ENCODE data around the gene DKKL1. TPM values are rescaled to one million over a fixed set of nuclear protein-coding genes. Genes with fewer than 3 reads are reported as not detected.

Gene DKKL1
- total RNA-seq, 4 donors from 2014 or later, result 2.2 TPM; not detected in 3

- no peaks in the 10 kb centered on the region for H3K27me3 ChIP-seq
- peaks cover 0 to 3% (median 0%) of the 10 kb centered on the region in 4 donors for H3K4me1 ChIP-seq
- intact Hi-C loops (cut with DNase I; ENCODE audit: low total_unique reads) (no loop called here), in situ Hi-C loops (cut with MboI; ENCODE audit: low pct_ligation_motif_present in 1 of 4, low pct_unique_long_range_greater_than_20kb in 1 of 4, low sequenced_read_pairs in 3 of 4) (no loop called here)
- no peak for TF ChIP-seq EP300 (IDR thresholded peaks at IDR 0.05; ENCODE audit: low read depth)
- TF ChIP-seq CTCF (IDR thresholded peaks at IDR 0.05), result no peak
- H3K9me3 ChIP-seq, result peaks cover 0 to under 1% of the 10 kb centered on the region in 2 donors
- 73% methylated on average over 40 of the region's 40 CpGs; no CpG with 5 or more reads in 1 of the 2 donors for WGBS, 2 donors (ENCODE audit: low coverage in 1 of 2)
- H3K36me3 ChIP-seq, result no peaks in the 10 kb centered on the region
- no peak within 1 kb of the TSS for H3K27ac ChIP-seq
- peak; percentile 78 for DNase-seq
- H3K4me3 ChIP-seq, result peak within 1 kb of the TSS in 3 of 4 donors; percentile 7 to 22 (median 12)
Measured at GRCh38 chr19:49387936-49388372, 24.3 kb downstream of the DKKL1 start, which contains the start of gene KASH5. TSS of gene KASH5 (plus strand) at chr19:49388249. CDS start at chr19:49390884, 2,635 bp downstream.

DNA sequence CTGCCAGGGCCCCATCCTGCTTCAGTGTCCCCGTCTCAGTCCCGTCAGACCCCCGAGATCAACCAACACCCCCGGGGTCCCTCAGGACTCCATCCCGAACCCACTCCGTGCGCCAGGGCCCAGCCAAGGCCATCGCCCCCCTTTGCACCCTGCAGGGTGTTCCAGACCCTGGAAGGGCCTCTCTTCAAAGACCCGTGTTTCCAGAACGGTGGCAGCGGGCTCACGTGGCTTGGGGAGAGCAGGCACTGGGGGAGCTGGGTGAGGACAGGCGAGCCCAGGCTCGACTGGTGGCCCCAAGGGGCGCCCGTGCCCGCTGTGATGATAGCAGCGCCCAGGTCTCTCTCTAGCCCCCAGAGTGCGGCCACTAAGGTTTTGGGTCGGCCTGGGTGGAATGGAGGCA is 25.7 kb downstream of the DKKL1 start:
- H3K4me3 ChIP-seq, result no peak overlapping the region
- no peak for DNase-seq
- H3K27ac ChIP-seq, result no peak overlapping the region
- no peaks in the 10 kb centered on the region for H3K36me3 ChIP-seq
- no peaks in the 10 kb centered on the region for H3K9me3 ChIP-seq
- peaks cover 7% of the 10 kb centered on the region for H3K27me3 ChIP-seq
- TF ChIP-seq EP300 (IDR thresholded peaks at IDR 0.05; ENCODE audit: low read depth) (no peak), POLR2A (IDR thresholded peaks at IDR 0.05) (no peak), CTCF (IDR thresholded peaks at IDR 0.05) (no peak), POLR2AphosphoS5 (IDR thresholded peaks at IDR 0.05) (no peak)
- in situ Hi-C loops (cut with MboI; ENCODE audit: low pct_ligation_motif_present in 1 of 4, low pct_unique_long_range_greater_than_20kb in 1 of 4, low sequenced_read_pairs in 3 of 4) (no loop called here), intact Hi-C loops (cut with DNase I; ENCODE audit: low total_unique reads) (no loop called here)
- peaks cover 0 to 3% (median 0%) of the 10 kb centered on the region in 4 donors for H3K4me1 ChIP-seq
- WGBS, 2 donors (ENCODE audit: low coverage in 1 of 2), result 98% methylated on average over 9 of the region's 20 CpGs; no CpG with 5 or more reads in 1 of the 2 donors

- no peak overlapping the region for H3K27ac ChIP-seq
Measured at GRCh38 chr19:49390131-49390928, 26.7 kb downstream of the DKKL1 start.

More at GRCh38 chr19:49390131-49390928, 26.7 kb downstream of the DKKL1 start:
- H3K36me3 ChIP-seq, result no peaks in the 10 kb centered on the region
- H3K4me1 ChIP-seq, result peaks cover 0 to 3% (median 0%) of the 10 kb centered on the region in 4 donors
- DNase-seq, result no peak
- intact Hi-C loops (cut with DNase I; ENCODE audit: low total_unique reads) (loop anchor here (5.0 kb wide), 1 partner anchor 52 kb away; the partner anchor contains the start of gene SLC17A7), in situ Hi-C loops (cut with MboI; ENCODE audit: low pct_ligation_motif_present in 1 of 4, low pct_unique_long_range_greater_than_20kb in 1 of 4, low sequenced_read_pairs in 3 of 4) (loop anchor here in 3 of 4 donors (5.0 to 10.0 kb wide), 3 partner anchors 47 to 54 kb away; partner anchors contain the start of gene SLC17A7 (in 2 of the 3))
- no peak overlapping the region for H3K4me3 ChIP-seq
- TF ChIP-seq POLR2A (IDR thresholded peaks at IDR 0.05), result no peak
- TF ChIP-seq POLR2AphosphoS5 (IDR thresholded peaks at IDR 0.05), result no peak
- TF ChIP-seq CTCF (IDR thresholded peaks at IDR 0.05), result no peak
- no peak for TF ChIP-seq EP300 (IDR thresholded peaks at IDR 0.05; ENCODE audit: low read depth)
- H3K27me3 ChIP-seq, result peaks cover 8% of the 10 kb centered on the region
- no peaks in the 10 kb centered on the region for H3K9me3 ChIP-seq
- WGBS, 2 donors (ENCODE audit: low coverage in 1 of 2), result 33 to 63% methylated on average over 3 to 23 of the region's 26 CpGs

All from transverse colon (tissue), 4 donors.